Ovary (tissue), 3 donors: ENCODE data around the gene SUV39H2.

Experiments
- EP300 ChIP-seq: sonication (generic); formaldehyde crosslinking; IDR thresholded peaks from one replicate; pipeline ENCODE4 v1.6.1; 2017; ENCODE audit warnings: antibody characterized with exemption
- POLR2A ChIP-seq: fragments of 450-650 bp; IDR thresholded peaks from one replicate; pipeline ENCODE4 v1.6.1; 2017; ENCODE audit warnings: antibody characterized with exemption, mild to moderate bottlenecking, moderate library complexity
- TF ChIP-seq, protein P1 (sequence below), 3 donors: fragments of 450-650 bp in 2 of 3; fragments of 200-600 bp in 1 of 3; IDR thresholded peaks; one replicate each; pipeline versions ENCODE4 v1.5.1 to v1.8.0; 2016 to 2022; ENCODE audit warnings: antibody characterized with exemption in 3 of 3, mild to moderate bottlenecking in 1 of 3
- donor health status: DM: no; HTN: no; CAD: no.

DNA sequence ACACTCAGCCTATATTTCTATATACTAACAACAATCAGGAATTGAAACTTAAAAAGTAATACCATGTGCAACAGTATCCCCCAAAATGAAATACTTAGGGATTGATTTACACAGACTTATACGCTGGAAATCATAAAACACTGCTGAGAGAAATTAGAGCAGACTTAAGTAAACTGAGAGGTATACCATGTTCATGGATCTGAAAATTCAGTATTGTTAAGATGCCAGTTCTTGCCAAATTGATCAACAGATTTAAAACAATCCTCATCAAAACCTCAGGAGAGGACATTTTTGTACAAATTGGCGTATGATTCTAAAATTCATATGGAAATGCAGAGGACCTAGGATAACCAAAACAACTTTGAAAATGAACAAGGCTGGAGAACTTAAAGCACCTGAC is 37.9 kb downstream of the SUV39H2 start:
- TF ChIP-seq, protein P1, sequence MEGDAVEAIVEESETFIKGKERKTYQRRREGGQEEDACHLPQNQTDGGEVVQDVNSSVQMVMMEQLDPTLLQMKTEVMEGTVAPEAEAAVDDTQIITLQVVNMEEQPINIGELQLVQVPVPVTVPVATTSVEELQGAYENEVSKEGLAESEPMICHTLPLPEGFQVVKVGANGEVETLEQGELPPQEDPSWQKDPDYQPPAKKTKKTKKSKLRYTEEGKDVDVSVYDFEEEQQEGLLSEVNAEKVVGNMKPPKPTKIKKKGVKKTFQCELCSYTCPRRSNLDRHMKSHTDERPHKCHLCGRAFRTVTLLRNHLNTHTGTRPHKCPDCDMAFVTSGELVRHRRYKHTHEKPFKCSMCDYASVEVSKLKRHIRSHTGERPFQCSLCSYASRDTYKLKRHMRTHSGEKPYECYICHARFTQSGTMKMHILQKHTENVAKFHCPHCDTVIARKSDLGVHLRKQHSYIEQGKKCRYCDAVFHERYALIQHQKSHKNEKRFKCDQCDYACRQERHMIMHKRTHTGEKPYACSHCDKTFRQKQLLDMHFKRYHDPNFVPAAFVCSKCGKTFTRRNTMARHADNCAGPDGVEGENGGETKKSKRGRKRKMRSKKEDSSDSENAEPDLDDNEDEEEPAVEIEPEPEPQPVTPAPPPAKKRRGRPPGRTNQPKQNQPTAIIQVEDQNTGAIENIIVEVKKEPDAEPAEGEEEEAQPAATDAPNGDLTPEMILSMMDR (IDR thresholded peaks at IDR 0.05): no peak
- no peak for TF ChIP-seq POLR2A
- TF ChIP-seq EP300: no peak
